T-helper 17 cell (primary cell): ENCODE data around the gene FBH1. TPM values are rescaled to one million over a fixed set of nuclear protein-coding genes. Genes with fewer than 3 reads are reported as not detected.

Experiments used
- ATAC-seq: fragments of 150-1000 bp; cut with Tn5 transposase; 2 replicates; pipeline ENCODE4 v1.10.0; 2021; ENCODE audit warnings: mild to moderate bottlenecking, moderate library complexity
- DNase-seq, 3 donors: peaks; one replicate each; pipeline versions ENCODE4 v3.0.0 to v3.0.0-alpha.2; 2020 to 2021
- H3K9me3 ChIP-seq: one replicate; pipeline ENCODE4 v1.7.0; 2013; ENCODE audit warnings: low read length, mild to moderate bottlenecking; ENCODE audit not compliant: control insufficient read depth, poor library complexity, severe bottlenecking
- H3K27ac Mint-ChIP-seq: one replicate; pipeline ENCODE4 v1.8.0; 2022; ENCODE audit warnings: mild to moderate bottlenecking, moderate library complexity, mixed read lengths
- H3K27me3 Mint-ChIP-seq: one replicate; pipeline ENCODE4 v1.8.0; 2022; ENCODE audit warnings: mixed read lengths
- H3K36me3 Mint-ChIP-seq: one replicate; pipeline ENCODE4 v1.8.0; 2022; ENCODE audit warnings: low read depth, mixed read lengths
- H3K4me1 Mint-ChIP-seq: one replicate; pipeline ENCODE4 v1.8.0; 2022; ENCODE audit warnings: mild to moderate bottlenecking, mixed read lengths
- H3K4me3 Mint-ChIP-seq: one replicate; pipeline ENCODE4 v1.8.0; 2022; ENCODE audit warnings: mild to moderate bottlenecking, moderate library complexity, mixed read lengths
- total RNA-seq, 4 donors: library from RNA in 2 of 4; stranded (reverse) in 2 of 4; gene quantifications; one replicate each; pipeline ENCODE4 v1.2.3 and lab custom pipeline; 2022 to 2026

Gene FBH1
- total RNA-seq, 2 donors from 2014 or later, result 51.6 to 69.0 TPM

DNA sequence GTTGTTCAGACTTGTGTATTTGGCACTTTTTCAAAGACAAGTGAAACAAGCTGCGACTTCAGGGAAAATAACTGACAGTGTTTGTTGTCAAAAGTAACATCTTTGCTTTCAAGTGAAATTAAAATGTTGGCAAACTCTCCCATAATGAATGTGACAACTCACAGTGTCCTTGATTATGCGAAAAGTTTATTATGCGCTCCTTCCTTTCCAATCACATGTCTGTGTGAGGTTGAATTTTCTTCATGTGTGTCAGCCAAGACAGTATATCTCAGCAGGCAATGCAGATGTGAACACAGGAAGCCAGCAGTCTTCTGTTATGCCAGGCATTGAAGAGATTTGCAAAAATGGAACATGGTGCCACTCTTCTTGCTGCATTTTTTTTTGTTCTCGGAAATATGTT, 28.7 kb downstream of the FBH1 start:
- no peak for ATAC-seq
- Mint-ChIP-seq H3K36me3 (peaks cover 16% of the 10 kb centered on the region), H3K27me3 (no peaks in the 10 kb centered on the region), H3K4me3 (no peak overlapping the region), H3K4me1 (peaks cover 12% of the 10 kb centered on the region), H3K27ac (no peak overlapping the region)
- no peak for DNase-seq
- H3K9me3 ChIP-seq, result no peaks in the 10 kb centered on the region

DNA sequence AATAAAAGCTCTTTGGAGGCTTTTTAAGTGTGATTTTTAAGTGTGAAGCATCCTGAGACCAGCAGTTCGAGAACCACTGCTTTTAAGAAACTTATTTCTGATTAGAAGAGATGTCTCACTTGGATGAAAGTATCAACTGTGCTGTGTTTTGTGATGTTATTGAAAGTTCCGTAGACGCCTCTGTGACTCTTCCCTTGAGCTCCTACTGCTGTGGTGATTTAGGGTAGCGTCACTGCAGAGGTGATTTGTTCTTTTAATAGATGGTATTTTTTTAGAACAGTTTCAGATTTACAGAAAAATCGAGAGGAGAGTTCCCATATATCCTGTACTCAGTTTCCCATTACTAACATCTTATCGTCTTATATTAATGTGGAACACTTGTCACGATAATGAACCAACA, 29.5 kb downstream of the FBH1 start:
- Mint-ChIP-seq H3K36me3 (peaks cover 15% of the 10 kb centered on the region), H3K27ac (no peak overlapping the region), H3K4me1 (peaks cover 9% of the 10 kb centered on the region), H3K4me3 (no peak overlapping the region), H3K27me3 (no peaks in the 10 kb centered on the region)
- ATAC-seq (no peak), DNase-seq (no peak)
- no peaks in the 10 kb centered on the region for H3K9me3 ChIP-seq

DNA sequence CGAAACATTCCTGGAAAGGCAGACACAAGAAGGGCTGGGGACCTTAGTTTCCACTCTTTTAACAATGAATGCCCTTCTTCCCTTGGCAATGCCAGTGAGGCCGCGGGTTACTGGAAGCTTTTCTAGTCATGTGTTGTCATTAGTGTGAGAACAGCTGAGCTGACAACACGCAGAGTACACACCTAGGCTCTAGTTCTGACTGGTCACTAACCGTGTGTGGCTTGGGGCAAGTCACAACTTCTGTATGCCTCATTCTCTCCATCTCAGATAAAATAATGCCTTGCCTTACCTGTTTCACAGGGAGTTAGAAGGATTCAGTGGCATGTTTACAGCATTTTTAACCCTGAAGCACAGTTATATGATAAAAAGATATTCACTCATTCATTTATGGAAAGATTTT, 31.7 kb downstream of the FBH1 start:
- Mint-ChIP-seq H3K27me3 (no peaks in the 10 kb centered on the region), H3K27ac (no peak overlapping the region), H3K4me3 (no peak overlapping the region), H3K4me1 (peaks cover 4% of the 10 kb centered on the region), H3K36me3 (peaks cover 14% of the 10 kb centered on the region)
- ATAC-seq (no peak), DNase-seq (no peak)
- H3K9me3 ChIP-seq, result no peaks in the 10 kb centered on the region

DNA sequence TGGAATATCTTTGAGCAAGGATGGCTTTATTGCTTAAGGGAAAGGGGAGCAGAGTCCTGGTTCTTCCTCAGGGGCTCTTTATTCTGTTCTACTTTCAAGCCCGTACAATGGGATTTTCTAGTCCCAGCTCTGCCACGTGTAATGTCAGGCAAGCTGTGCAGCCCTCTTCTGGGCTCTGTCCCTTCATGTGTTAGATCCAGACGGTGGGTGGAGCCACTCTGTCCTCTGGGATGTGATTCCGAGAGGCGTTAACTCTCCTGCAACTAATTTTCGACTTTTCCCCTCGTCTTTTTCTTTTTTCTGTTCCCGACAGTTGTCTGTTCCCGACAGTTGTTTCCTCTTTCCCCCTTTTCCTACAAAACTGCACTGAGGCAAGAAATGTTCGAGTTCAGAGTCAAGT, 34.8 kb downstream of the FBH1 start:
- H3K4me3 Mint-ChIP-seq, result no peak overlapping the region
- H3K4me1 Mint-ChIP-seq, result peaks cover 4% of the 10 kb centered on the region
- H3K36me3 Mint-ChIP-seq, result peaks cover 11% of the 10 kb centered on the region
- H3K9me3 ChIP-seq, result no peaks in the 10 kb centered on the region
- DNase-seq (no peak), ATAC-seq (no peak)
- H3K27ac Mint-ChIP-seq, result no peak overlapping the region
- no peaks in the 10 kb centered on the region for H3K27me3 Mint-ChIP-seq

DNA sequence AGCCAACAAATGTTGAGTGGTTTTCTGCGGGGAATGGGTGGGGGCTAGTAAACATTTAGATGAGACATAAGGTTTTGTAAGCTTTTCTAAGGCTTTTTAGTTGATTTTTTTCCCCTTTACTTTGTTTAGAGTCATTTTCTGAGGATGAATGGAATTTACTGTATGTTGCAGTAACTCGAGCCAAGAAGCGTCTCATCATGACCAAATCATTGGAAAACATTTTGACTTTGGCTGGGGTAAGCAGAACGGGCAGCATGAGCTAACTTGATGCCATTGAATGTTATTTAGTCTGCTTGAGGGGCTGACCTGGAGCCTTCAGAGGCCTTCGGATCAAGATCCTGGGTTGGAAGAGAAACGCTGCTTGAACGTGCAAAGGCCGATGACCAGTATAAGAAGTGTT, 37.3 kb downstream of the FBH1 start:
- no peaks in the 10 kb centered on the region for H3K9me3 ChIP-seq
- DNase-seq (no peak), ATAC-seq (no peak)
- Mint-ChIP-seq H3K27me3 (no peaks in the 10 kb centered on the region), H3K27ac (no peak overlapping the region), H3K4me3 (no peak overlapping the region), H3K4me1 (no peaks in the 10 kb centered on the region), H3K36me3 (peaks cover 7% of the 10 kb centered on the region)

DNA sequence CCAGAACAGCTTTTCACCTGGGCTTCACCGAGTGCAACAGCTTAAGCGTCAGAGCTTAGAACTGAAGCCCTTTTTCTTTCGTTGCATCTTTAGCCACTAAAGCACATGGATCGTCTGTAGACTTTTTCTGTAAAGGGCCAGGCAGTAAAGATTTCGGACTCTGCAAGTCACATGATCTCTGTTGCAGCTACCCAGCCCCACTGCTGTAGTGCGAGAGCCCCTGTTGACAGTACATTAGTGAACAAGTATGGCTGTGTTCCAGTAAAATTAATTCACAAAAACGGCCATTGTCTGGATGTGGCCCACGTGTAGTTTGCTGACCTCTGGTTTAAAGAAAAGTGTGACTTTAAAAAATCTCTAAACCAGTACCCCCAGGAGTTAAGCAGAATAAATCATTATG, 39.4 kb downstream of the FBH1 start:
- ATAC-seq, result no peak
- H3K36me3 Mint-ChIP-seq, result peaks cover 7% of the 10 kb centered on the region

DNA sequence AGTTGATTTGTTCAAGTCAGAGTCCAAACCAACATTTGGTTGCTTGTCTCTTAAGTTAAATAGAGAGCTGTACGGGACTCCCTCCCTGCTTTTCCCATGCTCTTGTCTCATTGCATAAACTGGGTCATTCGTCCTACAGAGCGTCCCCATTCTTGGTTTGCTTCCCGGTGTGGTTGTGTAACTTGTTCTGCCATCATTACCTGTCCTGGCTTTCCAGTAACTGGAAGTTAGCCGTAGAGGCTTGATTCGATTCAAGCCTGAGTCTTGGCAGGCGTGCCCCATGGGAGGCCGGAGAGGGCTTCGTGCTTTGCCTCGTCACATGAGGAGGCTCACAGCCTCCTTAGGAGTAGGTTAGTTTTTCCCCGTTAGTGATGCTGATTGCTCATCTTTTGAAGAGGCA, 40.2 kb downstream of the FBH1 start:
- no peaks in the 10 kb centered on the region for H3K27me3 Mint-ChIP-seq
- peak overlapping the region; percentile 16 for H3K27ac Mint-ChIP-seq
- no peak for DNase-seq
- H3K36me3 Mint-ChIP-seq, result peaks cover 3% of the 10 kb centered on the region
- H3K4me1 Mint-ChIP-seq, result no peaks in the 10 kb centered on the region
- no peaks in the 10 kb centered on the region for H3K9me3 ChIP-seq
- ATAC-seq, result no peak
- no peak overlapping the region for H3K4me3 Mint-ChIP-seq

More for the DNA sequence above, 39.4 kb downstream of the FBH1 start:
- no peaks in the 10 kb centered on the region for H3K27me3 Mint-ChIP-seq
- DNase-seq, result no peak
- no peak overlapping the region for H3K4me3 Mint-ChIP-seq
- no peak overlapping the region for H3K27ac Mint-ChIP-seq
- no peaks in the 10 kb centered on the region for H3K9me3 ChIP-seq
- H3K4me1 Mint-ChIP-seq, result no peaks in the 10 kb centered on the region

DNA sequence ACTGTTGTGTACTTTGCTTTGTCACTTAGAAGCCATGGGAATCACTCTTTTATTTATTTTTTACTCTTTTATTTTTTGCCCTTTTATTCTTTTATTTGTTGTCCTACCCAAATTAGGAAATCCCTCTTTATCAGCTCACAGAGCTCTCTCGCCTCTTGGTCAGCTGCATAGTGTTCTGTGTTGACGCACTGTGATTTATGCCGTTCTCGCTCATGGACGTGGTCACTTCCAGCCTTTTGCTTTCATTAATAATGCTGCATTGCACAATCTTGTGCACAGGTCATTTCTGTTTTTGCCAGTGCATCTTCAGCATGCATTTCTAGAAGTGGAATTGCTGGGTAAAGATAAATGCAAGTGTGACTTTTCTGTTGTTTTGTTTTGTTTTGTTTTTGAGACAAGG, 42.3 kb downstream of the FBH1 start:
- H3K9me3 ChIP-seq, result no peaks in the 10 kb centered on the region
- ATAC-seq (no peak), DNase-seq (no peak)
- Mint-ChIP-seq H3K27ac (no peak overlapping the region), H3K4me1 (no peaks in the 10 kb centered on the region), H3K36me3 (peaks cover 8% of the 10 kb centered on the region), H3K4me3 (no peak overlapping the region), H3K27me3 (no peaks in the 10 kb centered on the region)

DNA sequence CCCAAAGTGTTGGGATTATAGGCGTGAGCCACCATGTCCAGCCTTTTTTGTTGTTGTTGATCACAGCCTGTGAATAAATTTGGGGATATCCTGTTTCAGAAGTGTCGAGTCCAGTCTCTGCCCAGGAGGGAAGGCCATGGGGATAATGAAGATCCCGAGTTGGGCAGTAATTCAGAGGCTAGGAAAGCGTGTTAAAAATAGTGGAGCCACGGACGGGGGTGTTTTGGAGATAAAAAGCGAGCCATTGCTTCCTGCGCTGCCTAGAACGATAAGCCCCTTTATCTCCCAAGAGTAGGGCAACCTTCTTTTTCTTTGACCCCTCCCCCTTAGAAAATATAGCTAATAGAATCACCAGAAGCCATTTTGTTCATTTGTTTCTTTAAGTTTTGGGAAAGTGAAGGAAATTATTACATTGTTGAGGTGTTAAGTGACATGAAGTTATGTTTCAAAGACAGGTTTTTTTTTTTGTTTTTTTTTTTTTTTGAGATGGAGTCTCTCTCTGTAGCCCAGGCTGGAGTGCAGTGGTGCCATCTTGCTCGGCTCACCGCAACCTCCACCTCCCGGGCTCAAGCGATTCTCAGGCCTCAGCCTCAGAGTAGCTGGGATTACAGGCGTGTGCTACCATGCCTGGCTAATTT, 44.0 kb downstream of the FBH1 start:
- Mint-ChIP-seq H3K27me3 (no peaks in the 10 kb centered on the region), H3K36me3 (peaks cover 16% of the 10 kb centered on the region), H3K4me1 (peaks cover 2% of the 10 kb centered on the region), H3K27ac (peak overlapping the region; percentile 57), H3K4me3 (no peak overlapping the region)
- no peaks in the 10 kb centered on the region for H3K9me3 ChIP-seq
- no peak for ATAC-seq
- DNase-seq, result no peak

DNA sequence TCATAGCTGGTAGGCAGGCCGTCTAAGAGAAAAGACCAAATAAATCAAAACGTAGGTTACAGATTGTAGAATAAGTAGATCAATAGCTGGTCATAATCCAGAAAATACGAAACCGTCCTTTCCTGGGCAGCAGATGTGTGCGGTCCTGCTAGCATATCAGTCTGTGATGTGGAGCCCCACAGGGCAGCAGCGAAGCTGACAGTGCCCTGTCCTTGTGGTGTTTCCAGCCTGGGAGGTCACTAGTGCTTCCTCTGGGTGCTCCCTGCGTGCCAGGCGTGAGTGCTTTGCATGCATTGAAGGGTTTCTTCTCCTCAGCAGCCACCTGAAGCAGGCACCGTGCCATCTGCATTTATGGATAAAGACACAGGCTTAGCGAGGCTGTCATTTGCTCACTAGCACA, 45.6 kb downstream of the FBH1 start:
- H3K4me1 Mint-ChIP-seq, result peaks cover 2% of the 10 kb centered on the region
- DNase-seq (no peak), ATAC-seq (no peak)
- no peaks in the 10 kb centered on the region for H3K27me3 Mint-ChIP-seq
- H3K9me3 ChIP-seq, result no peaks in the 10 kb centered on the region
- H3K4me3 Mint-ChIP-seq, result no peak overlapping the region
- peaks cover 16% of the 10 kb centered on the region for H3K36me3 Mint-ChIP-seq
- no peak overlapping the region for H3K27ac Mint-ChIP-seq

DNA sequence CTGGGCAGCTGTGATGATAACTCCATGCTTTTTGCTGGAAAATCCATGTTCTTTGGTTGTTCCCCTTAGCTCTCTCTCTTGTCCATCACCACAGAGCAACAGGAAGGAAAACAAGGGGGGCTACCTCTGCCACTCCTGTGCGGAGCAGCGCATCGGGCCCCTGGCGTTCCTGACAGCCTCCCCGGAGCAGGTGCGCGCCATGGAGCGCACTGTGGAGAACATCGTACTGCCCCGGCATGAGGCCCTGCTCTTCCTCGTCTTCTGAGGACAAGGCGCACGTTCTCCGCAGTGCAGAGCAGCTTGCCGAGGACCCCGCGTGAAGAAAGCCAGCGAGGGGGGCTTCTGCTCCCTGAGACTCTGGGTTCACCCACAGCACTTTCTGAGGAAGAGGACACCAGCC, 47.0 kb downstream of the FBH1 start:
- no peaks in the 10 kb centered on the region for H3K27me3 Mint-ChIP-seq
- no peak overlapping the region for H3K27ac Mint-ChIP-seq

DNA sequence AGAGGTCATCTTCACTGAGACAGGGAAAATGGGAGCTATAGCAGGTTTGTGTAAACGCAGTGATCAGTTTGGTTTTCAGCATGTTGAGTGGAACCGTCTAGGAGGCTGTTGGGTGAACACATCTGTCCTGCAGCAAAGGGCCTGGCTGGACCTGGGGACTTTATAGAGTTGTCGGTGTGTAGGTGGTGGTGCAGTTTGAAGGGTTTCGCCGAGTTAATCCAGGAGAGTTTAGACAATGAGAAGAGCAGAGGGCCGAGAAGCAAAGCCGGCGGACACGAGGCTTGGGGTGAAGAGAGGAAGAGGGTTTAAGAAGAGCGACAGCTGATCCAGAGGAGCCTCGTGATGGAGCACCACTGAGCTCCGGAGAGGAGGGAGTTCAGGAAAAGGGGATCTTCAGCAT, 48.2 kb downstream of the FBH1 start:
- Mint-ChIP-seq H3K27ac (peak overlapping the region; percentile 84), H3K36me3 (peaks cover 13% of the 10 kb centered on the region)
- no peak for ATAC-seq

More for the DNA sequence above, 47.0 kb downstream of the FBH1 start:
- peaks cover 16% of the 10 kb centered on the region for H3K36me3 Mint-ChIP-seq
- H3K4me1 Mint-ChIP-seq, result peaks cover 6% of the 10 kb centered on the region
- ATAC-seq (no peak), DNase-seq (no peak)
- no peak overlapping the region for H3K4me3 Mint-ChIP-seq
- no peaks in the 10 kb centered on the region for H3K9me3 ChIP-seq

DNA sequence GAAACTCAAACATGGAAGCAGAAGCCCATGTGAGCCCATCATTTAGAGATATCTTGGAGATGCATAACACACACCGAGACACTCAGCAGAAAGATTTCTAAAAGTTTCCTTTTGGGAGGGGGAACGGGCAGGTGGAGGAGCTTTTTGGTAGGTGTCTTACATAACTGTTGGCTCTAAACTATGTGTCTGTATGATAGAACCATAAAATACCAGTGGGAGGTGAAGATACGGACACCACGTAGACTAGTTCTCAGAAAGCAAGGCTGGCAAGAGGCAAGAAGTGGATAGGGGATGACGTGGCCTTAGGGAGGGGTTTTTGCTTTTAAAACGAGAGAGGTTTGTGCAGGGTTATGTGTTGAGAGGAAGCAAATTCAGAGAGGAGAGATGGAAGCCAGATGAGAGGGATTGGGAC, 50.8 kb downstream of the FBH1 start:
- no peak for ATAC-seq
- H3K9me3 ChIP-seq, result no peaks in the 10 kb centered on the region
- peaks cover 12% of the 10 kb centered on the region for H3K36me3 Mint-ChIP-seq
- peaks cover 10% of the 10 kb centered on the region for H3K4me1 Mint-ChIP-seq
- no peaks in the 10 kb centered on the region for H3K27me3 Mint-ChIP-seq
- H3K27ac Mint-ChIP-seq, result peak overlapping the region; percentile 22
- no peak overlapping the region for H3K4me3 Mint-ChIP-seq
- no peak for DNase-seq

More for the DNA sequence above, 48.2 kb downstream of the FBH1 start:
- no peak for DNase-seq
- H3K9me3 ChIP-seq, result no peaks in the 10 kb centered on the region
- H3K27me3 Mint-ChIP-seq, result no peaks in the 10 kb centered on the region
- peaks cover 6% of the 10 kb centered on the region for H3K4me1 Mint-ChIP-seq
- H3K4me3 Mint-ChIP-seq, result no peak overlapping the region

DNA sequence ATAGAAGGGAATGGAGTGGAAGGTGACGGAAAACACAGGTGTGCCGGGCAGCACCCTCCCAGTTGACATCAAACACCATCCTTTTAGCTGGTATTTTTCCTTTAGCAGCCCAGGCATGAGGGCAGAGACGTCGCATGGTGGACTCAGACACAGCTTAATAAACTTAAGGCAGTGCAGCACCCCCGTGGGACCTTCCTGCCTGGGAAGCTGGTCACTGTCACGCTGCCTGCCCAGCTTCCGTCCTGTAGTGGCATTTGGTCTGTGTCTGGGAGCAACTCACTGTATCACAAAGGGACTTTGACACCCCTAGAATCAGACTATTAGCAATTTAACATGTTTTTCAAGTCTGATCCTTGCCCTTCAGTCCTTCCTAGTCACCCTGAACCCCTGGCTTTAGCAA, 51.5 kb downstream of the FBH1 start:
- no peak for DNase-seq
- peaks cover 8% of the 10 kb centered on the region for H3K36me3 Mint-ChIP-seq
- H3K27ac Mint-ChIP-seq, result no peak overlapping the region
- H3K27me3 Mint-ChIP-seq, result no peaks in the 10 kb centered on the region
- ATAC-seq, result no peak
- H3K9me3 ChIP-seq, result no peaks in the 10 kb centered on the region
- H3K4me3 Mint-ChIP-seq, result no peak overlapping the region
- peaks cover 15% of the 10 kb centered on the region for H3K4me1 Mint-ChIP-seq
